CD4-positive, alpha-beta T cell treated with Interferon gamma for 1 hour (primary cell): ENCODE results near the gene L3MBTL2.
A peak's percentile ranks its signal among the peaks of the same experiment; 100 is the strongest.

Source experiments
- DNase-seq: peaks from one replicate; pipeline ENCODE4 v3.0.0-alpha.2; 2020

Gene L3MBTL2

DNA sequence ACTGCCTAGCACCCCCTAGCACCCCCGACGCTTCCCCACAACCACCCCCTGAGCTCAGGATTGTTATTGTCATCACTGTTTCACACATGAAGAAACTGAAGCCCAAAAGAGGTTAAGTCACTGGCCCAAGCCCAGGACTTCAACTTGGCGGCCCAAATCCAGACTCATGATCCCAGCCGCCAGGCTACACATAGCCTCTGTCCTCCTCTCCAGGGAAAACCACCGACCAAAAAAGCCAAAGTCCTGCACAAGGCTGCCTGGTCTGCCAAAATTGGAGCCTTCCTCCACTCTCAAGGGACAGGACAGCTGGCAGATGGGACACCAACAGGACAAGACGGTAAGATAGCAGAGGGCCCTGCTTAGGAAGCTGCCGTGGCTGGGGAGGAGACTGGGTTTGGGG, 10.8 kb downstream of the L3MBTL2 start:
- DNase-seq = no peak

GRCh38 chr22:41216984-41217383, 11.9 kb downstream of the L3MBTL2 start:
- no peak for DNase-seq

GRCh38 chr22:41217553-41218157, 12.5 kb downstream of the L3MBTL2 start:
- peak; percentile 44 for DNase-seq

GRCh38 chr22:41222846-41223507, 17.9 kb downstream of the L3MBTL2 start:
- DNase-seq = no peak

- no peak for DNase-seq
Observed at GRCh38 chr22:41223535-41223934, 18.4 kb downstream of the L3MBTL2 start.

DNA sequence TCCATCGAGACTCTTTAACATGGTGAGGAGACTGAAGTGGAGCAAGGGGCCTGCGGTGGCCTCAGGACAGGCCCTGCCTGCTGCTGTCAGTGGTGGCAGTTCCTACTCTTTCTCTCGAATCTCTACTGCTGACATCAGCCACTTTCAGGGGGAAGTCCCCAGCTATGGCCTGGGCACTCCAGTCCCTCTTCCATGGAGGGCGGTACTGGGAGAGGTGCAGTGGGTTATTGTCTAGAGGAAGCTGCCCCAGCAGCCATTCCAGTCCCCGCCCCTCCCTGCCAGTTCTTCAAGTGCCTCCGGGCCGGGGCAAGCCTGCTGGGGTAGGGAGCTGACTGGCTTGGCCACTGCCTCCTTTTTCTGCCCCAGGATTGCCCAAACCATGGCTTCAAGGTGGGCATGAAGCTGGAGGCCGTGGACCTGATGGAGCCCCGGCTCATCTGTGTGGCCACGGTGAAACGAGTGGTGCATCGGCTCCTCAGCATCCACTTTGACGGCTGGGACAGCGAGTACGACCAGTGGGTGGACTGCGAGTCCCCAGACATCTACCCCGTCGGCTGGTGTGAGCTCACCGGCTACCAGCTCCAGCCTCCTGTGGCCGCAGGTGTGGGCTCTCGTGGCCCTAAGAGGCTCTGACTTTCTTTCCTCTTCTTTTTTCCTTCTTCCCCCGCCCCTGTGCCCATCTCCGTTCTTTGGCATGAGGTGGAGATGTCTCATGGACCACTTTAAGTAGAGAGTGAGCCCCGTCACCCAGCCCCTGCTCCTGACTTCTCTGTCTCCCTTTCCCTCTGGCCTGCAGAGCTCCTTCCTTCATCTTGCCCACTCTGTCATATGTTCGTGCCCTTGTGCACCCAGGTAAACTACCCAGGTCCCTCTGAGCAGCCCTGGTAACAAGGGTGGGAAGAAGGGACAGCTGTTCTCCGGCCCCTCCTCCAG, 21.9 kb downstream of the L3MBTL2 start:
- DNase-seq = no peak

- no peak for DNase-seq
Observed at GRCh38 chr22:41229215-41229614, 24.1 kb downstream of the L3MBTL2 start.

- no peak for DNase-seq
Observed at GRCh38 chr22:41229730-41230400, 24.8 kb downstream of the L3MBTL2 start.

DNA sequence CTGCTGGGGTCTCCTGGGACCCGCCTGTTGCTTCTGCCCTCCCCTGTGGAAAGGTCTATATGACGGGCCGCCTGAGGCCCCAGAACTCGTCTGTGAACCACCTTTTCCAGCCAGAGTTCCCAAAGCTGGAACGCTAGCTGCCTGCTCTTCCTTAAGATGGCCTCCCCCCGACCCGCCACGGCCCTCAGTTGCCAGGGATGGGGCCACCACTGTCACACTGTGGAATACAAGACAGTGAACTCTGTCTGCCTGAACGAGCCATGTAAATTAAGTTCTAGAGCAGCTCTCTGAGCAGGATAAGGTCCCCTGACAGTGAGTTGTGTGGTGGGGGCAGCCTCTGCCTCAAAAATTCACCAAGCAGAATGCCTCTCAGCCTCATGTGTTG, 25.3 kb downstream of the L3MBTL2 start:
- no peak for DNase-seq

DNA sequence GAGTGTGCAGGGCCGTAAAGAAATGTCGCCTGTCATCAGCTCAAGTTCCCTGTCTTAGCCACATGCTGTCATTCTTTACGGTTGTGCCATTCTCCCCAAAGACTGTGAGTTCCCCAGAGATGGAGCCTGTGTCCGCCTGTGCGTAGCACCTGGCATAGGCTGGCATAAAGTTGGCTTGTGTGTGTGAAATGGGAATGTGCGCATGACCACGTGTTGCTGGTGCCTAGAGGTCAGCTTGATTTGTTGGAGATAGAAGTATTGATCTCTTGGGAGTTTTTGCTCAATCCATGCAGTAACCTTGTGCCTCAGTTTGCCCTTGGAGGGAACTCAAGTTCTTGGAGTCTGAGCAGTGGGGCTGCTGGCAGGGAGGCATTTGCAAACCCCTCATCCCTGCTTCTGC, 26.3 kb downstream of the L3MBTL2 start:
- no peak for DNase-seq

DNA sequence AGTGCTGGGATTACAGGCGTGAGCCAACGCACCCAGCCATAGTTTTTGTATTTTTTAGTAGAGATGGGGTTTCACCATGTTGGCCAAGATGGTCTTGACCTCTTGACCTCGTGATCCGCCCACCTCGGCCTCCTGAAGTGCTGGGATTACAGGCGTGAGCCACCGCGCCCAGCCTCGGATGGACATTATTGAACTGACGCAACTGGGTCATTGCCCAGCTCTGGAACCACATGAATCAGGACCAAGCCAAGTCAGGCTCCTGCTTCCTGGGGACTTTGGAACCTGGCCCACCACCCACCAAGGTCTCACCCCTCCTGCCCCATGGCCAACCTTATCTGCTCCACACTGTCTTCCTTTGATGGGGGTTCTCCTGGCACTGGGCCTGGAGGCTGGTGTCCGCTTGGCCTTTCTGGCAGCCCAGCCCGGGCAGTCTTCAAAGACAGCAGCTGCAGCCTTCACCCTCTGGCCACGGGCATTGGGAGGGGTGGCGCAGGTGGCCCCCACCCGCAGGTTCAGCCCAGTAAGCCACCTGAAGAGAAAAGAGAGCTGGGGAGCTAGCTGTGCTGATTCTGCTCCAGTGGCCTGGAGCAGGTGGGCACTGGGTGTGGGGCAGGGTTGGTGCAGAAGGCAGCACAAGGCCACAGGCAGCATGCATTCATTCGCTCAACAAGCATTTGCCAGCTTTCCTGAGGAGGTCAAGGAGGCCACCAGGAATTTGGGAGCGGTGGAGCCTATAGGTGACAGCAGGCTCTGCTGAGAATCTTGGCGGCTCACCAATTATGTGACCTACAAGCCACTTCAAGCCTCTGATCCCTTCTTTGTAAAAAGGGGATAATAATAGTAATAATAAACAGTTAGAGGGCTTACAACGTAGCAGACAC, 29.9 kb downstream of the L3MBTL2 start:
- DNase-seq = no peak

DNA sequence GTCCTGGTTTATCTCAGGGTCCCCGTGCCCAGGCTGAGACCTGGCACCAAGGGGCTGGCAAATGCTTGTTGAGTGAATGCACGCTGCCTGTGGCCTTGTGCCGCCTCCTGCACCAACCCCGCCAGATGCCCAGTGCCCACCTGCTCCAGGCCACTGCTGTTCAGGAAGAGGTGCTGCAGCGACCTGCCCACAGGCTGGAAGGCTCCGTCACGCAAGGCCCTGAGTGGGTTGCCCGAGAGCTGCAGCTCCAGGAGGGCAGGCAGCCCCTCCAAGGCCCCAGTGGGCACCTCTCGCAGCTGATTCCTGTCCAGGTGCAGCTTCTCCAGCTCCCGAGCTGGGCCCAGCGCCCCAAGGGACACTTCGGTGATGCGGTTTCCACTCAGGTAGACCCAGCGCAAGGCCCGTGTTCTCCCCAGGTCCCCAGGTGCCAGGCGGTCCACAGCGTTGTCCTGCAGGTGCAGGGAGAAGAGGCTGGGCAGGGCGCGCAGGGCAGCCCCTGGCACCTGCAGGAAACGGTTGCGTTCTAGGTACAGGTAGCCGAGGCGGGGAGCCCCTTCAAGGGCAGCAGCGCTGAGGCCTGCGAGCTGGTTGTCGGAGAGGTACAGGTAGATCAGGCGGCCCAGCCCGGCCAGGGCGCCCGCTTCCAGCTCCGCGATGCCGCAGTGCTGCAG, 32.1 kb downstream of the L3MBTL2 start:
- DNase-seq = no peak

GRCh38 chr22:41237707-41238569, 32.8 kb downstream of the L3MBTL2 start:
- DNase-seq = peak; percentile 83

DNA sequence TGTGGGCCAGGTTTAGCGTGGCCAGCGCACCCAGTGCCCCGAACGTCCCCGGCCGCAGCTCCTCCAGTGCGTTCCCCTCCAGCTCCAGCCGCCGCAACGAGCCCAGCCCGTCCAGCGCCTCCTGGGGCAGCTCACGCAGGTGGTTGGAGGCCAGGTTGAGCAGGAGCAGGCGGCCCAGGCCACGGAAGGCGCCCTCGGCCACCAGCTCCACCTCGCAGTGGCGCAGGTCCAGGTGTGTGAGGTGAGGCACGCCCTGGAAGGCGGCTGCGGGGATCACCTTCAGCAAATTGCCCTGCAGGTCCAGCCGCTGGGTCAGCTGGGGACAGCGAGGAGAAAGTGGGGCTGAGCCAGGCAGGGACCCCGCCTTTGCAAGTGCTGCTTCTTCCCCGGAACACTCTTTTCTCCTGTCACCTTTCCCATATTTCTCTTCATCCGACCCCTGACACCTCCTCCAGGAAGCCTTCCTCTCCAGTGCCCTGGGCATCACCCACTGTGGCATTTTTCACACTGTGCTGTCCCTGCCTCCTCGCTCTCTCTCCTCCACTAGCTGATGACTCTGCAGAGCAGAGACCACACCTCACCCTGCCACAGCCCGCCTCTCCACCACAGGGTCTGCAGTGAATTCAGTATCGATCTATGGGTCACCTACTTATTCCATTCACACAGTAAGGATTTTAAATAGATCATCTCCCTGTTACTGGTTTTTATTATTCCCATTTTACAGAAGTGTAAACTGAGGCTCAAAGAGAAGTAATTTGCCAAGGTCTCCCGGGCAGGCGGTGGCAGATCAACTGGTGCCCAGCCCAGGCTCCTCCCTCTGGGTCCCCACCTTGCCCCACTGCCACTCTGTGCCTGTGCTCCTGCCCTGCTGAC, 33.7 kb downstream of the L3MBTL2 start:
- DNase-seq = no peak

GRCh38 chr22:41239443-41240128, 34.5 kb downstream of the L3MBTL2 start:
- DNase-seq = no peak

GRCh38 chr22:41240377-41241132, 35.4 kb downstream of the L3MBTL2 start, which contains the start of gene CHADL:
TSS of gene CHADL (minus strand) at chr22:41240931. CDS start at chr22:41240881, 50 bp downstream.
- DNase-seq = no peak

DNA sequence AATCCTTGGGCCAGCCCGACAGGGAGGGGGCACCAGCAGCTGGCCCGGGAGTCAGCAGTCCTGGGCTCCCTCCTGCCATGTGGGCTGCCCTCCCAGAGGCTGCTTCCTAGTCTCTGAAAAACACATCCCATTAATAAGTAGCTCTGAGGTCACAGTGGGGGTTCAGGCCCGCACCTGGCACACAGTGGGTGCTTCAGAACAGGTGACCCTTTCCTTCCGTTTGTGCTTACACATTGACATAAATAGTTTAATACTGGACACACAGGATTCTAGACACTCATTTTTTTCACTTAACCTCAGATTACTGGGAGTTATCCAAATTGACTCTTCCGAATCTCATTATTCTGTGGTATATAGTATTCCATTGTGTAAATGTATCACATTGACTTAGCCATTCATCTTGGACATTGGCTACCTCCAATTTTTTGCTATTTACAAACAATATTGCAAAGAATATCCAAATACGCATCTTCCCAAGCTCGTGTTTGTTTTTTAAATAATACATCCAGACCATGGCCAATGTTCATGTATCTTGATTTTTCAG, 36.1 kb downstream of the L3MBTL2 start:
- DNase-seq = no peak
